Nucleus accumbens (tissue), 56 donors: ENCODE measurements around the gene SPAG9.

Experiments
- DNase-seq, 56 donors: peaks; one replicate each; lab custom pipeline; 2025; lab: John Stamatoyannopoulos, UW

SPAG9 gene

DNA sequence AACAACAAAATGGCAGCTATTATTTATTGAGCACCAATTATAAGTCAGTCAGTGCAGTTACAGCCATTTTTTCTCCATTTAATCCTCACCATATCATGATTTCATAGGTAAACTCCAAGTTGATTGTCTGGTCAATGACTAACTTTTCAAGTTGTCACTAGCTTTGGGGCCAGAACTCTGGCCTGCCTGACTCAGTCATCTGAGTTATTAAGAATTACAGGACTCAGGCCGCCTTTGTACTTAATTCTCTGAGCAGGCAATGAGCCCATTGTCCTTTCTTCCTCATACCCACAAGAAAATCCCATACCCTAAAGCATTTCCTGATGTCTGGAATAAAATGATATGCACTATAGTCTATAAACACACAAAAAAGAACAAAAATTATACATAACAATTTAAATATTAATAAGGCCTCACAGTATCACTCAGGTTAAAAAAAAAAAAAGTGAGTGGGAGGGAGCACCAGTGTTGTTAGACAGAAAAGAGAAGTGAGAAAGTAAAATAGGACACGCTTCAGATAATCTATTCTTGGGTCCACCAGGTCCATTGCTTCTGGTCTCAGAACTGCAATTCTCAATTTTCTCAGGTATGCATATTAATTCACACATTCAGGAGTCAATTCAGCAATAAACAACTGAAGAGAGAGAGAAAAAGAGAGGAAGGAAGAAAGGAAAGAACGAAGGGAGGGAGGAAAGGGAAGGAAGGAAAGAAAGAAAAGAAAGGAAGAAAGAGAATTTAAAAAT is 70.2 kb downstream of the SPAG9 start:
- DNase-seq, result no peak

DNA sequence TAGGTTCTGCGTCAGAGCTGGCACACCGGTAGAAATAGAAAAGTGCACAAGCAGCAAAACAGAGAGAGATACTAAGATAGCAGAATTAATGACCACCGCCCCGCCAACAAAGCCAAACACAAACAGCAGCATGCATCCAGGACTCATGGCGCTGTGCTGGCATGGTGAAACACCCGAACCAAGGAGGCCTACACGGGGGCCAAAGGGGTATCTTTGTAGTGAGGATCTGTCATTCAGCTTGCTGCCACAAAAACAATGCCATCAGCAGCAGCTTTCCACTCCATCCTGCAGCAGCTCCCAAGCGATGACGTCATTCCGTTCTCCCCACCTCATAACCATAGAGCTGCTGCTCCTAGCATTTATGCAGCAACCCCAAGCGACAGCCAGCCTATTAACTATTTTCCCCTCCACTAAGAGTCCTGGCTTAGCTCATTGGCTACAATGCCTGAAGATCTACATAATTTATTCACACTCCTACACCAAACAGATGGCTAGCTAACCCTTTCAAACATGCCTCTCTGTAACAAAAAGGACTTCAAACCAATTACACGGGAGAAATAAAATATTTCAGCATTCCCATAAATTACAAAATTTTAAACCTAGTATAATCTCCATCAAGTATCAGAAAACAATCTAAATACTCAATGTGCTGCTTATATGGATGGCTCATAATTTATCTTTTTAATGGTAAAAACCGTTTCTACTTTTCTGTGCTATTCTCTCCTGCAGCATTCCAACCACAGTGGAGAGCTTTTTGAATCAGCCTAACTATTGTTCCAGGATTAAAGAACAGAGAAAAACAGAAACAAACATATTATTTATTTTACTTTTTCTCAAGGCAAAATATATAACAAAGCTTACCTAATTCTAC is 73.9 kb downstream of the SPAG9 start:
- DNase-seq, result peak; percentile 32 to 97 (median 80)

DNA sequence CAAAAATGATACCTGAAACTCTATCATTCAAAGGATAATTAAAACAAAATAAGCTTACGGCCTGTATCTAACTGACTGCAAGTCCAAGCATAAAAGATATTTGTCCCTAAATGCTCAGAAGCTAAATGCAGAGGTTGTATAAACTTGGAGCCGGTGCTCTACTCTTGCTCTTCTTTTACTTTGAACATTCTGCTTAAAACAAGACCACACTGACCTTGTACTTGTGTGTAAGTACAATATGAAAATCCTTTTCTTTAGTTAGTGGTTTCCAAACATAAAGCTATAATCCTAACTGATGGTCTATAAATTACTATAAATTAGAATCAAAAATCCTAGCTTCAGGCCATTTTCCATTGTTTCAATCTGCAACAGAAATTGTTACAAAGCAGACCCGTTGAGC is 74.6 kb downstream of the SPAG9 start:
- no peak for DNase-seq

DNA sequence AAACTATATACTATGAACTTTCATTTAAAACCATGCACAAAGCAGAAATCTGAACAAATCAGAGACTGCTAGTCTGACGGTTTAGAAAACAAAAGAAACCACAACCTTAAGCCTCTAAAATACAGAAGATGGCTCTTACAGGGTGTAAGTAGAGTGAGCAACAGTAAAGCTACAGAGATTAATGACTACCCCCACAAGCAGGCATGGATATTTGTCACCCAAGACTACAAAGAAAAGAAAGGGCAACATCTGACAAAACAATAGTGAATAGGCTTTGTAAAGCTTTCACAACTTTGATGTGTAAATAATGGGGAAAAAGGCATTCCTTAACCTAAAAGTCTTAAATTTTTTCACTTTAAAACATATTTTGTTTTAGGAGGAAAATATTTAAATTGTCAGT is 75.0 kb downstream of the SPAG9 start:
- no peak for DNase-seq

DNA sequence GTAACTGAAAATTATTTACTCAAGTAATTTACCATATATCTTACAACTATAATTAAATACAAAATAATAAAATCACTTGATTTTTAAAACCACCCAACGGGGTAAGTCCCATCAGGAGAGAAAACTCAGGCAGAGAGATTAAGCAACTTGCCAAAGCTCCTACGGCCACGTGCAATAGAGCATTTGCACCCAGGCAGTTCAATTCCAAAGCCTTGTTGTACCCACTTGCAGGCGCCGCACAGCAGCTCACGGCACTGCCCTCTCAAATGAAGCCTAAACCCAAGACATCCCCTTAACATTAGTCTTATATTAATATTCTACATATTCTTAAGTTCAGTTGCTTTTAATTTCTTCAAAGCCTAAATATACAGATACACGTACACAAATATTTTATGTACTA is 75.7 kb downstream of the SPAG9 start:
- peak in 28 of 56 donors; percentile 5 to 58 (median 26) for DNase-seq

DNA sequence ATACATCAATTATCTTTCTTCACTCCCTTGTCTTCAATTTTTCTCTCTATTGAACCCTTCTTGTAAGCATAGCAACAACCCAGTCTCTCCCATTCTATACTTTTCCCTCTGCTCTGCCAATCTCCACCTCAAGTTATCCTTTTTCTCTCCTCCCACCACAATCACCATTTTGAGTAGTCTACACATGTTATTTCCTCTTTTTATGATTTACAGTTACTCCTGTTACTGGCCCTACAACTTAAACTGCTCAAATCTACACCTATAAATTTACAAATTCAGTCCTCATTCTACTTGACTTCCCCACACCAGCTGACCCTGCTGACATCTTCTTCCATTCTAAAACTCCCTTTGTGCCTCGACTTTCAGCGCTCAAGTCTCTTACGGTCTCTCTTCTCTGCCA is 84.6 kb downstream of the SPAG9 start:
- no peak for DNase-seq

DNA sequence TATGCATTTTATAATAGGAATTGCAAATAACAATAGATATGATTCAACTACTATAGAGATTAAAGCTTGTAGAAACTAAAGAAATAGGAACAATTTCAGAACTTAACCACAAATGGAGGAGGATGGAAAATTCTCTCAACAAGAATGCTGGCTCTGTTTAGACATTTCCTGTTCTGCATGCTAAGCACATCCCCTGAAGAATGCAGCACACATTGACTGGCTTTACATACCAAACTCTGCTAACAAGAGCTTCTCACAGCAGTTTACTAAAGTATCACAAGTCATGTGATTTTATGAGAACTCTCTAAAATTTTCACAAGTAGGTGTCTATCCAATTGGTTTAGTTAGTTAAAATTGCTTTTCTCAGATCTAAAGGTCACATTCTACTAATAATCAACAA is 85.2 kb downstream of the SPAG9 start:
- peak in 16 of 56 donors; percentile 3 to 66 (median 20) for DNase-seq

DNA sequence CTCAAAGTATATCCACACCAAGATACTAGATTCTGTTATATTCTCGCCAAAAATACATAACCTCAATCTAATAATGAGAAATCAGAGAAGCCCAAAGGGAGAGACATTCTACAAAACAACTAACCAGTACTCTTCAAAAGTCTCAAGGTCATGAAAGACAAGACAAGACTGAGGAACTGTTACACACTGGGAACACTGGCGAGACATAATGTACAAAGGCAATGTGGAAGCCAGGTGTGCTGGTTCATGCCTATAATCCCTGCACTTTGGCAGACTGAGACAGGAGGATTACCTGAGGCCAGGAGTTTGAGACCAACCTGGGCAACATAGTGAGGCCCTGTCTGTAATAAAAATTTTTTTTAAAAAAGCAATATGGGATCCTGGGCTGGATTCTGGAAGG is 85.9 kb downstream of the SPAG9 start:
- DNase-seq, result no peak

DNA sequence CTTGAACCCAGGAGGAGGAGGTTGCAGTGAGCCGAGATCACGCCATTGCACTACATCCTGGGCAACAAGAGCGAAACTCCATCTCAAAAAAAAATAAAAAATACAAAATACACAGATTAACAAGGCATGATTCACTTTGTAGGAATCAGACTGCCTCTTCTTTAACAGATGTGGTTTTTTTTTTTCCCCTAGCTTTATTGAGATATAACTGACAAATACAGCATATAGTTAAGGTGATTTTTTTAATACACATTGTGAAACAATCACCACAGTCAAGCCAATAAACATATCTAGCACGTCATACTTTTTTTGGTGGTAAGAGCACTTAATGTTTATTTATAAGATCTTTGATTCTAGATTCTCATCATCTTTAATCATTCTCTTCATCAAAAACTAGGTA is 87.8 kb downstream of the SPAG9 start:
- no peak for DNase-seq

DNA sequence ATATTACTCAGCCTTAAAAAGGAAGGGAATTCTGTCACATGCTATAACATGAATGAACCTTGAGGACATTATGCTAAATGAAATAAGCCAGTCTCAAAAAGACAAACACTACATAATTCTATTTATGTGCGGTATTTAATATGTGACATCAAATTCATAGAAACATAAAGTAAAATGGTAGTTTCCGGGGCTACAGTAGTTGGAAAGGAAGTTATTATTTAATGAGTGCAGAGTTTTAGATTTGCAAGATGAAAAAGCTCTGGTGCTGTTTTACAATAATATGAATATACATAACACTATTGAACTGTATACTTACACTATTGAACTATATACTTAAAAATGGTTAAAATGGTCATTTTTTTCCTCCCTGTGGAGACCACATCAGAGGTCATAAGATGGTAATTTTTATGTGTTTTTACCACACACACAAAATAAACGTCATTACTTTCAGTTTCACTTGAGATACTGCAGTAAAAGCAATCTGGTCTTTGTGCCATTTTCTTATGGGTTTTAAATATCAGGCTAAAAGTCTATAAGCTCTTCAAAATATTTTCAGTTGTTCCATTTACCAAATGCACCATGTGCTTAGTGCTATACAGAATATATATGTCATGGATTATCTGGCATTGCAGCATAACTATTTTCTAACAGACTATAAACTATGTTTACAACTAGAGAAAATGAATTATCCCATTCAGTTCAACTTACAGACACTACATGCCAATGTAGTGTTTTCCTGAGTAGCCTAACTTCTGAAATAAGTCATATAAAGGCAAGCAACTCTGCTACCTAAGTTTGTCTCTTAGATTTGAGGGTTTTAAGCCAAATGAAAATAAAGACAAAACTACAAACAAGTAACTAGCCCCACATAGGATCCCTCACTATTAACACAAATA is 90.9 kb downstream of the SPAG9 start:
- DNase-seq, result no peak

DNA sequence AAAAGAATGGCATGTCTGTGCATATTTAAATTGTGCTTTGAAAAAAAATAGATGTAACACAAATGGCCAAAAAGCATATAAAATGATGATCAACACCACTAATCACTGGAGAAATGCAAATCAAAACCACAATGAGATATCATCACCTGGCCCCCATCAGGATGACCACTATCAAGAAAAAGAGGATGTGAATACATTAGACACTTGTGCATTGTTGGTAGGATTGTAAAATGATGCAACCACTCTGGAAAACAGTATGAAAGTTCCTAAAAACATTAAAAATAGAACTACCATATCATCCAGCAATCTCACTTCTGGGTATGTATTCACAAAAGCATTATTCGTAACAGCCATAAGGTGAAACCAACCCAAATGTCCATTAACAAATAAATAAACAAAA is 91.5 kb downstream of the SPAG9 start:
- no peak for DNase-seq

DNA sequence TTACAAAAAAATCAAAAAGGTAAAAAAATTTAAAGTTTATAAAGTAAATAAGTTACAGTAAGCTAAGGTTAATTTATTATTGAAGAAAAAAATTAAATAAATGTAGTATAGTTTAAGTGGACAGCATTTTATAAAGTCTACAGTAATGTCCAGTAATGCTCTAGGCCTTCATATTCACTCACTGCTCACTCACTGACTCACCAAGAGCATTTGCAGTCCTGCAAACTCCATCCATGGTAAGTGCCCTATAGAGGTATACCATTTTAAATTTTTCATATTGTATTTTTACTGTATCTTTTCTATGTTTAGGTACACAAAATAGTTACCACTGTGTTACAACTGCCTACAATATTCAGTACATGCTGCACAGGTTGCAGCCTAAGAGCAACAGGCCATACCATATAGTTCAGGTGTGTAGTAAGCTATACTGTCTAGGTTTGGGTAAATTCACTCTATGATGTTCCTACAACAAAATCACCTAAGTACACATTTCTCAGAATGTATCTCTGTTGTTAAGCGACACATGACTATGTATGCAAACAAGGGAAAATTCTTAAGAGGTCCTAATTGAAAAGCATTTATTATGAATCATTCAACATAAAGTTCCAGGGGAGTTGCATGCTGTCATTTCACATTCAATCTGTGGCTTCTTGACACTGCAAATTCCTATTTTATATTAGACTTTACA is 92.3 kb downstream of the SPAG9 start:
- no peak for DNase-seq

DNA sequence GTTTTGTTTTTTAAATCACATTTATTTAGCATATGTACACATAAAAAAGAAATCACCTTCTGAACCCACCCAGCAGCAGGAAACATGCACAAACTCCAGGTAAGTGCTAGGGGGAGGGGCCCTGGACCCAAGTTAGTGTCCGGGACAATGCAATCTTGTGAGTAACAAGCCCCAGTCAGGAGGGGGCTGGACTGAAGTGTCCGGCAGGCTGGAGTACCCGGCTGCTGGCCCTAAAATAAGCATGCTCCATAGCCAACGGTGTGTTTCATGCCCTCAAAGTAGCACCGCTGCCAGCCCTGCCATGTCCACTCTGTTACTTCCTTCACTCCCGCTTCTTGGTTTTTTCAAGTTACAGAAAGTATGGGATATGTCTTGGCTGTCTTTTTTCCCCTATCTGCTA is 102.1 kb downstream of the SPAG9 start:
- DNase-seq, result no peak

DNA sequence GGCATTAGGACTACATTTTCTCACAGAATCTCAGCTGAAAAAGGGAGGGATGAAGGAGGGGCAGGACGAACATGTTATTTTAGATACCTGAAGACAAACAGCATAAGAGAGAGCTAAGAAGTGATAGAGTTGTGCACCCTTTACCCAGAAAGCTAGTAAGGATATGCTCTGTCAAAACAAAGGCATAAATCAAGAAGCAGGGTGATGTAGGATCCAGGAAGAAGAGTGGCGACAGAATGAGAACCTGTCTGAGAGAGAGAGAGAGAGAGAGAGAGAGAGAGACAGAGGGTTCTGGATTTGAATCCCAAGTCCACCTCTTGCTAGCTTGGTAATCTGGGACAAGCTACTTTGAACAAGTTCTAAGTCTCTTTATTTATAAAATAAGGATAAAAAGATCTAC is 103.4 kb downstream of the SPAG9 start:
- DNase-seq, result no peak

DNA sequence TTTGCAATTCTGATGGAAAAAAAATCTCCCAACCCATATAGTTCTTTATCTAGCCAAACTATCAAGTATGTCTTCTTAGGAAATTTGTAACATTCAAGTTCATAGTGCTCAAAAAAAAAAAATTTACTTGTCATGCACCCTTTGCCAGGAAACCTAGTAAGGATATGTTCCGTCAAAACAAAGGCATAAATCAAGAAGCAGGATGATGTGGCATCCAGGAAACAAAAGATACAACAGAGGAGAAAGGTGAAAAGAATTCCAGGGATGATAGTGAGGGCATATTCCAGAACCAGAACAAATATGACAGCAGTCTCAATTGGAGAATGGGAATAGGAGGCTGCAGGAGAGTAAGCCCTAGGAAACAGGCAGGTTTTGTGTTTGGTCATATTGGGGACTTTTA is 104.6 kb downstream of the SPAG9 start:
- no peak for DNase-seq

DNA sequence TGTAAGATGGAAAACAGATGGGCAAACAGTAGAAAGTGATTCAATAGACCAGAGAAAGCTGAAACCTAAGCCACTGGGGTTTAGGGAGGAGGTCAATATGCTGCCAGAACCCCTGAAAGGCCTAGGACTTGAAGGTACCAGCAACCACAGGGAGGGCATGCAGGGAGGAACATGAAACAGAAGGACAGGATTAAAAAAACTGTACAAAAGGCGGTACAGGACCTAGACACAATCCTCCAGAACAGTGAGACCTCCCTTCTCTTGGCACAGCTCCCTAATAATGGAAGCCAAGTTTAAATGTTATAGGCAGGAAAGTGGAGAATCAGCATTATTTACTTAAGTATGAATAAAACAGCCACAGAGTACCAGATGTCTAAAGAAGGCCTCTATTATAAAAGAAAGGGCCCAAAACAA is 105.5 kb downstream of the SPAG9 start:
- DNase-seq, result no peak

DNA sequence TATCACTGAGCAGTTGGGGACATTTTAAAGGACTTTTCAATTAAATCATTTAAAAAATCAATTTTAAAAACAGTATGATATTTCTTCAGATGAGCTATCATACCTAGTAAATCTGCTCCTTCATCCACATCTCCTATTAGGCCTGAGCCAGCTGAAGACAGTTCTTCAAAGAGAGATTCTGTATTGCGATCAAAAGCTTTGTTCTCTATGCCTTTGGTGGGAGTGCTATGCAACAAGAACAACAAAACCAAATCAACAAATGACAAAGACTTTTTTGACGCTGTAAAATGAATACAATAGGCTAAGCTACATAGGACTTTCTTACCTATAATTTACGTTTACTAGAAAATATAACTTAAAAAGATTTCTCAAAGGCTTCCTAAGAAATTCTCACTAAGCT is 106.5 kb downstream of the SPAG9 start:
- no peak for DNase-seq

DNA sequence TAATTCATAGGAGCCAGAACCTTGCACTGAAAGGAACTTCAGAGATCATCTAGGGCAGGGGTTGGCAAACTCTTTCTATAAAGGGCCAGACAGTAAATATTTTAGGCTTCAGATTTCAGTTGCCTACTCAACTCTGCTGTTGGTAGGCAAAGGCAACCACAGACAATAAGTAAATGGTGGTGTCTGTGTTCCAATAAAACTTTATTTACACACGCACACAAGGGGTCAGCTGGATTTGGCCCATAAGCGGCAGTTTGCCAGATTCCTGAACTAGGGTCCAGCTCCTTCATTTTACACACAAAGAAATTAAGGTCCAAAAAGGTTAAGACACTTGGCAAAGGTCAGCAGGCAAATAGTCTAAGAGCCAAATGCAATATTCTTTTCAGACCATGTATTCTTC is 107.3 kb downstream of the SPAG9 start:
- no peak for DNase-seq

DNA sequence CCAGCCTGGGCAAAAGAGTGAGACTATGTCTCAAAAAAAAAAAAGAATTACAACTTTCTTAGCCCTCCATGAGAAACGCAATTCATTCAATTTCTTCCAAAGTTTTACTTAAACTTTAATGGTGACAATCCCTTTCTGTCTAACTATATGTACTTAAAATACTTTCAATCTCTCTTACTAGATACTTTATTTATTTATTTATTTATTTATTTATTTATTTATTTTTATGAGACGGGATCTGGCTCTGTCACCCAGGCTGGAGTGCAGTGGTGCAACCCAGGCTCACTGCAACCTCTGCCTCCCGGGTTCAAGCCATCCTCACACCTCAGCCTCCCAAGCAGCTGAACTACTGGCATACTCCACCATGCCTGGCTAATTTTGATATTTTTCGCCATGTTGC is 108.1 kb downstream of the SPAG9 start:
- DNase-seq, result no peak

DNA sequence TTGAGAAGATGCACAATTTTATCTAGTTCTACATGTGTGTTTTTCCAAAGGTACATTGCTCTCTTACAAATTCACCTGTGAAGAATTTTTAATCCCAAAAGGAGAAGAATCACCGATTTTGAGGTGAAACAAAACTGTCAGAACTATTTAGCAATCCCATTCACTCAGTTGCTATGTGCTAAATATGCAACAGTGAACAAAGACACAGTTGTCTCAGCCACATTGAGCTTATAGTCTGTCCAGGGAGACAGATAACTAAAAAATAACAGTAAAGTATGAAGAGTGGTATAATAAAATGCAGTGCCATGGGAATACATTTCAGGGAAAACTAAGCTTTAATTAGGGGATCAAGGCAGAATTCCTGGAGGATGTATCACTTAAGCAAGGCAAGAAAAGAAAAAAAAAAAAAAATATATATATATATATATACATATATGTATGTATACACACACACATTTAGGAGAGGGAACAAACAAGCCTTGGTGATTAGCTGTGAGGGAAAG is 110.4 kb downstream of the SPAG9 start:
- DNase-seq, result no peak
